ENCODE measurements around the gene ZNF287.
"Not testable (repeated sequence)": the region's sequence is repeated elsewhere in the genome, so short reads cannot be mapped to it uniquely, and the experiment has no call there.

ZNF287 gene

GRCh38 chr17:16568541-16569357, at the start of gene ZNF287:
TSS of gene ZNF287 (minus strand) at chr17:16569204. CDS start at chr17:16567731, 1,473 bp downstream.
- no peak for DNase-seq

- no peak for DNase-seq
Measured at GRCh38 chr17:16617481-16618060, 48.6 kb upstream of the ZNF287 start.

- DNase-seq, result no peak
Measured at GRCh38 chr17:16599537-16599936, 30.5 kb upstream of the ZNF287 start.

- DNase-seq, result no peak
Measured at GRCh38 chr17:16593356-16594102, 24.5 kb upstream of the ZNF287 start.

GRCh38 chr17:16589097-16589969, 20.3 kb upstream of the ZNF287 start:
- peak; percentile 48 to 59 for DNase-seq

- no peak for DNase-seq
Measured at GRCh38 chr17:16585796-16586195, 16.8 kb upstream of the ZNF287 start.

- DNase-seq, result peak; percentile 37 to 41
Measured at GRCh38 chr17:16584273-16584995, 15.4 kb upstream of the ZNF287 start.

- no peak for DNase-seq
Measured at GRCh38 chr17:16583781-16584180, 14.8 kb upstream of the ZNF287 start.

GRCh38 chr17:16573466-16573865, 4.5 kb upstream of the ZNF287 start:
- no peak for DNase-seq

- no peak for DNase-seq
Measured at GRCh38 chr17:16569358-16569712, 331 bp upstream of the ZNF287 start.

- DNase-seq, result no peak
Measured at GRCh38 chr17:16552637-16553045, 16.4 kb downstream of the ZNF287 start.

GRCh38 chr17:16551878-16552636, 16.9 kb downstream of the ZNF287 start:
- DNase-seq, result no peak

- DNase-seq, result no peak
Measured at GRCh38 chr17:16537130-16537458, 31.9 kb downstream of the ZNF287 start.

GRCh38 chr17:16534236-16534635, 34.8 kb downstream of the ZNF287 start:
- DNase-seq, result no peak

- DNase-seq, result no peak
Measured at GRCh38 chr17:16529906-16530305, 39.1 kb downstream of the ZNF287 start.

- no peak for DNase-seq
Measured at GRCh38 chr17:16527298-16527697, 41.7 kb downstream of the ZNF287 start.

GRCh38 chr17:16525556-16525955, 43.4 kb downstream of the ZNF287 start:
- DNase-seq, result not testable (repeated sequence)

GRCh38 chr17:16521070-16521727, 47.8 kb downstream of the ZNF287 start:
- peak; percentile 63 to 74 for DNase-seq

- no peak for DNase-seq
Measured at GRCh38 chr17:16519021-16519420, 50.0 kb downstream of the ZNF287 start.

GRCh38 chr17:16517477-16517876, 51.5 kb downstream of the ZNF287 start:
- no peak for DNase-seq

- no peak for DNase-seq
Measured at GRCh38 chr17:16516594-16517051, 52.4 kb downstream of the ZNF287 start.

All from AML-193 (cell line).